SJCRH30 (cell line): ENCODE results near the gene NDUFB3. TPM values are rescaled to one million over a fixed set of nuclear protein-coding genes. Genes with fewer than 3 reads are reported as not detected.
A peak's percentile ranks its signal among the peaks of the same experiment; 100 is the strongest.
"Not testable (repeated sequence)": the region's sequence is repeated elsewhere in the genome, so short reads cannot be mapped to it uniquely, and the experiment has no call there.

Experiments used
- DNase-seq, 2 experiments: peaks; one replicate each; pipeline ENCODE4 v3.0.0-alpha.2; 2015 to 2020
- H3K27ac ChIP-seq: fragments of 250-450 bp; sonication (Bioruptor Pico); 2 replicates; pipeline ENCODE4 v1.5.1; 2020; ENCODE audit warnings: mild to moderate bottlenecking, moderate library complexity
- H3K27me3 ChIP-seq: fragments of 250-450 bp; sonication (Bioruptor Pico); 2 replicates; pipeline ENCODE4 v1.5.1; 2020; ENCODE audit warnings: mild to moderate bottlenecking, moderate library complexity
- H3K36me3 ChIP-seq: fragments of 250-450 bp; sonication (Bioruptor Pico); 2 replicates; pipeline ENCODE4 v1.5.1; 2020; ENCODE audit warnings: mild to moderate bottlenecking, moderate library complexity
- H3K4me1 ChIP-seq: fragments of 250-450 bp; sonication (Bioruptor Pico); 2 replicates; pipeline ENCODE4 v1.5.1; 2020; ENCODE audit warnings: mild to moderate bottlenecking, moderate library complexity
- H3K4me3 ChIP-seq: fragments of 250-450 bp; sonication (Bioruptor Pico); 2 replicates; pipeline ENCODE4 v1.5.1; 2020; ENCODE audit warnings: mild to moderate bottlenecking, moderate library complexity
- H3K9me3 ChIP-seq: fragments of 250-450 bp; sonication (Bioruptor Pico); replicated peaks from 2 replicates; pipeline ENCODE4 v1.5.1; 2020; ENCODE audit warnings: mild to moderate bottlenecking, moderate library complexity
- total RNA-seq: library from RNA; depleted of rRNA; stranded (reverse); fragments of >200 nt; shearing (Covaris generic); gene quantifications from 2 replicates; pipeline ENCODE4 v1.2.3, GENCODE V29; 2014; rRNA removed

Gene NDUFB3
- 126 and 138 TPM in 2 replicates for total RNA-seq

- DNase-seq: peak; percentile 90 to 96
- peak within 1 kb of the TSS; percentile 93 for H3K27ac ChIP-seq
- H3K27me3 ChIP-seq: no peaks in the 10 kb centered on the region
- no peaks in the 10 kb centered on the region for H3K9me3 ChIP-seq
- H3K36me3 ChIP-seq: no peaks in the 10 kb centered on the region
- H3K4me3 ChIP-seq: peak within 1 kb of the TSS; percentile 81
- H3K4me1 ChIP-seq: 0 out of 2 replicates have a peak, but pooled peaks cover 3% of the 10 kb centered on the region
Measured at GRCh38 chr2:201071479-201072200, at the start of gene NDUFB3, which contains the start of gene HYCC2. NDUFB3 (plus strand) TSS chr2:201072001; CDS start chr2:201078883, 6,882 bp downstream. HYCC2 (minus strand) TSS chr2:201071671; CDS start chr2:201024009, 47,662 bp downstream.

DNA sequence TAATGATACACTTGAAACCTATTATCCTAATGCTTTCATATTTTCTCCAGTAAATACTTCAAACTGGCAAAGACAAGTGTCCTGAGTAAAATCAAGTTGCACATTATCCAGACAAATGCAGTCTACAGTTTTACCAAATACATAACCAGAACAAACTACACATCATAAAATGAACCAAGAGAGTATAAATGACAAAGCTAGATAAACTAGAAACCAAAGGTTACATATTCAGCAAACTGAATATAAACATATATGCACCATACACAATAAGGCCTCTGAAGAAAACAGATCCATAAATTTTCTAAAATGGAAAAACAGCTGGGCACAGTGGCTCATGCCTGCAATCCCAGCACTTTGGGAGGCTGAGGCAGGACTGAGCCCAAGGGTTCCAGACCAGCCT, 47.3 kb upstream of the NDUFB3 start:
- peaks cover 3% of the 10 kb centered on the region; the same call in 1 of the 2 replicates for H3K9me3 ChIP-seq
- no peaks in the 10 kb centered on the region for H3K4me1 ChIP-seq
- no peaks in the 10 kb centered on the region for H3K36me3 ChIP-seq

GRCh38 chr2:201034355-201034754, 37.4 kb upstream of the NDUFB3 start:
- not testable (repeated sequence) for H3K4me1 ChIP-seq, H3K9me3 ChIP-seq, H3K36me3 ChIP-seq, H3K27me3 ChIP-seq, H3K4me3 ChIP-seq, H3K27ac ChIP-seq, DNase-seq

More for the DNA sequence above, 47.3 kb upstream of the NDUFB3 start:
- Histone ChIP-seq H3K27me3 (no peaks in the 10 kb centered on the region), H3K27ac (no peak overlapping the region), H3K4me3 (no peak overlapping the region)
- no peak for DNase-seq

DNA sequence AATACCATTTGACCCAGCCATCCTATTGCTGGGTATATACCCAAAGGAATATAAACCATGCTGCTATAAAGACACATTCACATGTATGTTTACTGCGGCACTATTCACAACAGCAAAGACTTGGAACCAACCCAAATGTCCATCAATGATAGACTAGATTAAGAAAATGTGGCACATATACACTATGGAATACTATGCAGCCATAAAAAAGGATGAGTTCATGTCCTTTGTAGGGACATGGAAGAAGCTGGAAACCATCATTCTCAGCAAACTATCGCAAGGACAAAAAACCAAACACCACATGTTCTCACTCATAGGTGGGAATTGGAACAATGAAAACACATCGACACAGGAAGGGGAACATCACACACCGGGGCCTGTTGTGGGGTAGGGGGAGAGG, 33.4 kb upstream of the NDUFB3 start:
- not testable (repeated sequence) for H3K27ac ChIP-seq, H3K27me3 ChIP-seq, H3K4me1 ChIP-seq, H3K4me3 ChIP-seq, DNase-seq, H3K36me3 ChIP-seq, H3K9me3 ChIP-seq

- H3K36me3 ChIP-seq: no peaks in the 10 kb centered on the region; the same call in 1 of the 2 replicates
- DNase-seq: no peak
- H3K9me3 ChIP-seq: peaks cover 6% of the 10 kb centered on the region
- H3K4me1 ChIP-seq: no peaks in the 10 kb centered on the region
- H3K4me3 ChIP-seq: no peak overlapping the region
- H3K27ac ChIP-seq: no peak overlapping the region
- H3K27me3 ChIP-seq: no peaks in the 10 kb centered on the region
Measured at GRCh38 chr2:201038855-201039254, 32.9 kb upstream of the NDUFB3 start.

- Histone ChIP-seq H3K4me3 (no peak overlapping the region), H3K4me1 (no peaks in the 10 kb centered on the region), H3K36me3 (peaks cover 8% of the 10 kb centered on the region; the same call in 1 of the 2 replicates), H3K27ac (no peak overlapping the region), H3K27me3 (no peaks in the 10 kb centered on the region), H3K9me3 (no peaks in the 10 kb centered on the region)
- no peak for DNase-seq
Measured at GRCh38 chr2:201040867-201041628, 30.8 kb upstream of the NDUFB3 start.

- not testable (repeated sequence) for H3K27ac ChIP-seq, H3K36me3 ChIP-seq, DNase-seq, H3K27me3 ChIP-seq, H3K4me1 ChIP-seq, H3K4me3 ChIP-seq, H3K9me3 ChIP-seq
Measured at GRCh38 chr2:201042451-201042850, 29.4 kb upstream of the NDUFB3 start.

DNA sequence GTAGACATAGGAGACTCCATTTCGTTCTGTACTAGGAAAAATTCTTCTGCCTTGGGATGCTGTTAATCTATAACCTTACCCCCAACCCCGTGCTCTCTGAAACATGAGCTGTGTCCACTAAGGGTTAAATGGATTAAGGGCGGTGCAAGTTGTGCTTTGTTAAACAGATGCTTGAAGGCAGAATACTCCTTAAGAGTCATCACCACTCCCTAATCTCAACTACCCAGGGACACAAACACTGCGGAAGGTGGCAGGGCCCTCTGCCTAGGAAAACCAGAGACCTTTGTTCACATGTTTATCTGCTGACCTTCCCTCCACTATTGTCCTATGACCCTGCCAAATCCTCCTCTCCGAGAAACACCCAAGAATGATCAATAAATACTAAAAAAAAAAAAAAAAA, 28.8 kb upstream of the NDUFB3 start:
- H3K27ac ChIP-seq, H3K4me1 ChIP-seq, H3K9me3 ChIP-seq, H3K36me3 ChIP-seq, DNase-seq, H3K4me3 ChIP-seq, H3K27me3 ChIP-seq: not testable (repeated sequence)

- Histone ChIP-seq H3K27ac (no peak overlapping the region), H3K27me3 (no peaks in the 10 kb centered on the region), H3K4me3 (no peak overlapping the region), H3K9me3 (no peaks in the 10 kb centered on the region), H3K36me3 (0 out of 2 replicates have a peak, but pooled peaks cover 8% of the 10 kb centered on the region), H3K4me1 (no peaks in the 10 kb centered on the region)
- no peak for DNase-seq
Measured at GRCh38 chr2:201046881-201047280, 24.9 kb upstream of the NDUFB3 start.

DNA sequence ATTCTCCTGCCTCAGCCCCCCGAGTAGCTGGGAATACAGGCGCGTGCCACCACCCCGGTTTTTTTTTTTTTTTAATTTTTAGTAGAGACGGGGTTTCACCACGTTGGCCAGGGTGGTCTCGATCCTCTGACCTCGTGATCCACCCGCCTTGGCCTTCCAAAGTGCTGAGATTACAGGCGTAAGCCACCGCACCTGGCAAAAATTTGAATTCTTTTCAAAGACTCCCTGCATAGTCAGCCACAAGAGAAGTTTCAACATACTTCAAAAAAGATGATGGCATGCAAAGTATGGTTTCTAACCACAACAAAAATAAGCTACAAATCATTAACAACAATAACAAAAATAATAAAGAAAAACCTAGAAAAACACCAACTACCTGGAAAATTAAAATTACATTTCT, 22.3 kb upstream of the NDUFB3 start:
- H3K4me3 ChIP-seq: no peak overlapping the region
- no peak overlapping the region for H3K27ac ChIP-seq
- H3K36me3 ChIP-seq: 0 out of 2 replicates have a peak, but pooled peaks cover 6% of the 10 kb centered on the region
- no peaks in the 10 kb centered on the region for H3K4me1 ChIP-seq
- H3K9me3 ChIP-seq: no peaks in the 10 kb centered on the region
- no peaks in the 10 kb centered on the region for H3K27me3 ChIP-seq
- no peak for DNase-seq

GRCh38 chr2:201057087-201057521, 14.7 kb upstream of the NDUFB3 start:
- Histone ChIP-seq H3K4me1 (no peaks in the 10 kb centered on the region), H3K36me3 (no peaks in the 10 kb centered on the region), H3K9me3 (no peaks in the 10 kb centered on the region), H3K27me3 (no peaks in the 10 kb centered on the region), H3K4me3 (no peak overlapping the region), H3K27ac (no peak overlapping the region)
- no peak for DNase-seq

DNA sequence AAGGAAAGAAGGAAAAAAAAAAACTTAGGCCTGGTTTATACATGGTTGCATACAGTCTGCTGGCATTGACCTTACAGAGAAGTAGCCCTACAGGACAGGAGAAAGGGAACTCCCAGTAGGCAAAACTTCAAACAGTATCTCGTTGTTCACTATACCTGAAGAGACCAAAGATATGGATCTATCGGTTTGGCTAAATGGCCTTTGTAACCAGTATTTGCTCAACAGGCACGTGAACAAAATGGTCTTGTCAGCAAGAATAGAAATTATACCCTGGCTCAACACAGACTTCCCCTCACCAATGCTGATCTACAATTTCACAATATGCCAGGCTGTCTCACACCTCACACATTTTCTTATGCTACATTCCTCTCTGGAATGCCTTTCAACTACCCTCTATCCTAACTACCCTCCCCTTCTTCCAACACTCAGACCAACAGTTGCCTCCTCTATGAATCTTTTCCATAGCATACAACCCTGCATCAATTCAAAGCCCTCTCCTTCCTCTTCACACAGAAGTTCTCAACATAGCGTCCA, 14.0 kb upstream of the NDUFB3 start:
- Histone ChIP-seq H3K4me3 (no peak overlapping the region), H3K36me3 (no peaks in the 10 kb centered on the region), H3K9me3 (no peaks in the 10 kb centered on the region), H3K4me1 (no peaks in the 10 kb centered on the region), H3K27ac (no peak overlapping the region), H3K27me3 (no peaks in the 10 kb centered on the region)
- DNase-seq: no peak

DNA sequence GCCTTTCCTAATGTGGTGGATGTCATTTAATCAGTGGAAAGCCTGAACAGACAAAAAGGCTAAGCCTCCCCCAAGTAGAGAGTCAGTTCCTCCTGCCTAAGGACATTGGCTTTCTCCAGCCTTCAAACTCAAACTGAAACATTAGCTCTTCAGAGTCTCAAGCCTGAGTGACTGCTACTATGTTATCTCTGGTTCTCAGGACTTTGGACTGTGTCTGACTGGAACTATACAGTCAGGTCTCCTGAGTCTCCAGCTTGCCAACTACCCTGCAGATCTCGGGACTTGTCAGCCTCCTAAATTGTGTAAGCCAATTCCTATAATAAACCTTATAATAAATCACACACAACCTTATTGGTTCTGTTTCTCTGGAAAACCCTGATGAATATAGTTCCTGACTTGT, 12.9 kb upstream of the NDUFB3 start:
- H3K36me3 ChIP-seq: no peaks in the 10 kb centered on the region
- H3K27ac ChIP-seq: no peak overlapping the region
- H3K27me3 ChIP-seq: no peaks in the 10 kb centered on the region
- DNase-seq: no peak
- H3K4me1 ChIP-seq: no peaks in the 10 kb centered on the region
- no peaks in the 10 kb centered on the region for H3K9me3 ChIP-seq
- no peak overlapping the region for H3K4me3 ChIP-seq

GRCh38 chr2:201059961-201060755, 11.6 kb upstream of the NDUFB3 start:
- no peak overlapping the region for H3K27ac ChIP-seq
- no peak for DNase-seq
- H3K4me3 ChIP-seq: no peak overlapping the region
- H3K27me3 ChIP-seq: no peaks in the 10 kb centered on the region
- H3K9me3 ChIP-seq: no peaks in the 10 kb centered on the region
- no peaks in the 10 kb centered on the region for H3K36me3 ChIP-seq
- no peaks in the 10 kb centered on the region for H3K4me1 ChIP-seq
